Measurements from ENCODE around the gene GLIS2.
A peak's percentile ranks its signal among the peaks of the same experiment; 100 is the strongest.

The GLIS2 gene

DNA sequence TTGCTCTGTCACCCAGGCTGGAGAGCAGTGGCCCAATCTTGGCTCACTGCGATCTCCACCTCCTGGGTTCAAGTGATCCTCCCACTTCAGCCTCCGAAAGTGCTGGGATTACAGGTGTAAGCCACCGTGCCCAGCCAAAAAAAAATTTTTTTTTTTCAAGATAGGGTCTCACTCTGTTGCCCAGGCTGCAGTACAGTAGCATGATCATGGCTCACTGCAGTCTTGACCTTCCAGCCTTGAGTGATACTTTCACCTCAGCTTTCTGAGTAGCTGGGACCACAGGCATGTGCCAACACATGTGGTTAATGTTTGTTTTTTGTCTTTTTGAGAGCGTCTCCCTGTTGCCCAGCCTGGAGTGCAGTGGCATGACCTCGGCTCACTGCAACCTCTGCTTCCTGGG is 37.0 kb downstream of the GLIS2 start:
- DNase-seq (ENCODE audit: low spot score), result no peak

DNA sequence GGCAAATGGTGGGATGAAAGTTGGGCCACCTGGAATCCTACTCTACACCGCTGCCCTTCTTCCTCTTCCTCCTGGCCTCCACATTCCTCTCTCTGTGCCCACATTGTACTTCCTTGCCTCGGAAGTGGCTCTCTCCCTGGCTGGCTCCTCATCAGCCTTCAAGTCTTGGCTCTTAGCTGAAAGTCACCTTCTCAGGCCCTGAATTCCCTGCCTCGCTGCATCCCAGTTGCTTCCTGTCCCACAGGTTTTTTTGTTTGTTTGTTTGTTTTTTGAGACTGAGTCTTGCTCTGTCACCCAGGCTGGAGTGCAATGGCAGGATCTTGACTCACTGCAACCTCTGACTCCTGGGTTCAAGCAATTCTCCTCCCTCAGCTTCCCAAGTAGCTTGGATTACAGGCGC is 37.8 kb downstream of the GLIS2 start:
- DNase-seq (ENCODE audit: low spot score), result no peak

DNA sequence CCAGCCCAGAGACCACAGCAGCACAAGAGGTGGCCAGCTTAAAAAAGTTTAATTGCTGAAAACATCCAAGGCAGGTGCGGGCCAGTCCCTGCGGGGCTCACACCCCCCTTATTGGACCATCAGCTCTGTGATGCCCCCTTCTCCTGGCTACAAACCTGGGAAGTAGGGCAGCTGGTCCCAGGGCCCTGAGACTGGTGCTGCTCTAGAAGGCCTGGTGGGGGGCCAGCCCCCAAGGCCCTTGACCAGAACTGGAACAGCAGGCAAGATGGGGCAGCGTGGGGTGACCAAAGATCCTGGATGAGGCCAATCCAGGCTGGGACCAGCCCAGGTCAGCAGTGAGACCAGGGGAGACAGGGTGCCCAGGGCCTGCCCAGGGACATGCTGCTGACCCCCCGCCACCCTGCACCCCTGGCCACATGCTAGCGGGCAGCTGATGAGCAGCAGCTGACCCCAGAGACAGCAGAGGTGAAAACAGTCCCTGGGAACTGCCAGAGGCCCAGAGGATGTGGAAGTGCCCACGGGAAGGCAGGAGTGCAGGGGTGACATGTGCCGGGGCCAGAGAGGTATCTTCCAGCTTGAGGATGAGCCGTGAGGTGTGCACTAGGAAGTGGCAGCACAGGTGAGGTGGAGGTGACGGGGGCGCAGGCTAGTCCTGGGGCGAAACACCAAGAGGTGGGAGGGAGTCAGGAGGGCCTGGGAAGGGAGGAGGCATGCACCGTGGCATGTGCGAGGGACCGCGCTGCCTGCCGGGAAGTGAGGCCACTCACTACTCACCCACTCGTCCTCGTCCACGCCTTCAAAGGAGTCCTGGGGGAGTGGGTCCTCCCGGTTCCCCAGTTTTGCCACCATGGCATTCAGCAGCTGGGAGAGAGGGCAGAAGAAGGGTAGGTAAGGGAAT is 38.9 kb downstream of the GLIS2 start:
- no peak for DNase-seq (ENCODE audit: low spot score)

DNA sequence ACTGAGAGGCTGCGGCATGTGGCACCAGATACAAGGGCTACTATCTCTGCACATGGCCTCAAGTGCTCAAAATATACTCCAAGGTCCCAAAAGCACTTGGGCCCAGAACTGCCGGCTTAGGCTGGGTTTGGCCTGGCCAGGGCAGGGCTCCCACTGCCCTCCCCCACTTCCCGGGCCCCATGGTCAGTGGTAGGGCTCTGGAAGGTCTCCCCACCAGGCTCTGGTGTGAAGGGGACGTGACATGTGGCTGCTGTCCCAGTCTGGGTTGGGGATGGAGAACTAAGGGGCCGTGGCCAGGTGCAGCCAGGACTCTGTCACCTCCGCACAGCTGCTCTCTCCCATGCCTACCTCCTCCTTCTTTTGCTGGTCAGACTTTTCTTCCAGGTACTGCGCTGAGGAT is 41.0 kb downstream of the GLIS2 start:
- no peak for DNase-seq (ENCODE audit: low spot score)

DNA sequence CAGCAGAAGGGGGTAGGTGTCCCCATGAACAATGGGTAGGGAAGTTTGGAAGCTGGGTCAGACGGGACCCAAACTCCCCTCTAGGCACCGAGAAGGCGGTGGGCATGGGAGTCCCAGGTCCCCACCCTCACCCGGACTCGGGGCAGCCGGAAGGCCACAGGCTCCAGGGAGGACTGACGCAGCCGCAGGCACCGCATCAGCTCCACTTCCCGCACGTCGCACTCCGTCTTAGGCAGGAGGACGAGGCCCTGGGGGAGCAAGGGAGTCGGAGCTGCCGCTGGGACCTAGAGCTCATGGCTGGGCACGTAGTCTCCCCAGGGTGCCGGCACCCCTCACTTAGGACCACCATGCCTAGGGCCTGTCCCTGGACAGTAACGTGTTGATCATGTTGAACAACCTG is 42.4 kb downstream of the GLIS2 start:
- no peak for DNase-seq (ENCODE audit: low spot score)

DNA sequence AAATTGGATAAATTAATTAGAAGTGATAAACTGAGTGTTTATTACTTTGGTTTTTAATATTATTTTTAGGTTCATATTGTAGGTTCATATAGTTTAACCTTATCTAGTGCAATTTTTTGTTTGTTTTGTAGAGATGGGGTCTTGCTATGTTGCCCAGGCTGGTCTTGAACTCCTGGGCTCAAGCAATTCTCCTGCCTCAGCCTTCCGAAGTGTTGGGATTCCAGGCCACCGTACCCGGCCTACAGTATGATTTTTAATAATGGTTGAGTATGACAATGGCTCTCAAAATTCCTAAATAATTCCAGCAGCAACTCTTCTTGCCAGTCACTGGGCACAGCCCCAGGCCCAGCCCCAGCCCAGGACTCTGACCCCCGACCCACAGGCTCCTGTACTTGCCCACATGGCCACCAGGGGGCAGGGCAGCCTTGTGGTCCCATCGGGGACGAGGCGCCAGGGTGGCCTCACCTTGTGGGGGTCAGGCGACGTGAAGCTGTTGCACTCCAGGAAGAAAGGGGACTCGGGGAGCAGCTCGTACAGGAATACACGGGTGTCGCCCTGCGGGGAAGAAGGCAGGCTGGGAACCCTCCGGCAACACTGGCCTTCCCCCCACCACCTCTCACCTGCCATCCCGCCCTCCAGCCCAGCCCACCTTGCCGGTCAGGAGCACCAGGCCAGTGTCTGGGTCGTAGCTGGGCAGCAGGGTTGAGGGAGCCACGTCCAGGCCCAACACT is 43.1 kb downstream of the GLIS2 start:
- DNase-seq (ENCODE audit: low spot score), result peak; percentile 62

DNA sequence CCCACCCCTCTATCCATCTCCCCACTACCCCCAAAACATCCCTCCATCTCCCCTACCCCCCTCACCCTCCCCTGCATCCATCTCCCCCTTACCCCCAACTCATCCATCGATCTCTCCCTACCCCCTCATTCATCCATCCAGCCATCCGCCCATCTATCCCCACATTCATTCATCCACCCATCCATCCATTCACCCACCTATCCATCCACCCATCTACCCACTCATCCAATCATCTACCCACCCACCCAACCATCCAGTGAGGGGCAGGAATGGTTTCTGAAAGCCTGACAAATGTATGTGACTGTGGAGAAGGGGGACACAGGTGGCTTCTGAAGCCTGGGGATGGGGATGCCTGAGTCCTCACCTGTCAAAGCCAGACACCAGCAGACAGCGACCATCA is 44.0 kb downstream of the GLIS2 start:
- no peak for DNase-seq (ENCODE audit: low spot score)

DNA sequence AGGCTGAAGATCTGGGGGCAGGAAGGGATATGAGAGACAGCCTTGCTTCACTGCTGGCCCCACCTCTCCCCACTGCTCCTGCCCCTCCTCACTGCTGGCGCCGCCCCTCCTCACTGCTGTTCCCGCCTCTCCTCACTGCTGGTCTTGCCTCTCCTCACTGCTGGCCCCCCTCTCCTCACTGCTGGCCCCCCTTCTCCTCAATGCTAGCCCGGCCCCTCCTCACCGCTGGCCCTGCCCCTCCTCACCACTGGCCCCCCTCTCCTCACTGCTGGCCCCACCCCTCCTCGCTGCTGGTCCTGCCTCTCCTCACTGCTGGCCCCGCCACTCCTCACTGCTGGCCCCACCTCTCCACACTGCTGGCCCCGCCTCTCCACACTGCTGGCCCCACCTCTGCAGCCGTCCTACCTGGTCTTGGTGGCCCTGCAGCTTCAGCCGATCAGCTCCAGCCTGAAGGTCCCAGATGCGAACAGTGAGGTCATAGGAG is 44.7 kb downstream of the GLIS2 start:
- DNase-seq (ENCODE audit: low spot score), result no peak

DNA sequence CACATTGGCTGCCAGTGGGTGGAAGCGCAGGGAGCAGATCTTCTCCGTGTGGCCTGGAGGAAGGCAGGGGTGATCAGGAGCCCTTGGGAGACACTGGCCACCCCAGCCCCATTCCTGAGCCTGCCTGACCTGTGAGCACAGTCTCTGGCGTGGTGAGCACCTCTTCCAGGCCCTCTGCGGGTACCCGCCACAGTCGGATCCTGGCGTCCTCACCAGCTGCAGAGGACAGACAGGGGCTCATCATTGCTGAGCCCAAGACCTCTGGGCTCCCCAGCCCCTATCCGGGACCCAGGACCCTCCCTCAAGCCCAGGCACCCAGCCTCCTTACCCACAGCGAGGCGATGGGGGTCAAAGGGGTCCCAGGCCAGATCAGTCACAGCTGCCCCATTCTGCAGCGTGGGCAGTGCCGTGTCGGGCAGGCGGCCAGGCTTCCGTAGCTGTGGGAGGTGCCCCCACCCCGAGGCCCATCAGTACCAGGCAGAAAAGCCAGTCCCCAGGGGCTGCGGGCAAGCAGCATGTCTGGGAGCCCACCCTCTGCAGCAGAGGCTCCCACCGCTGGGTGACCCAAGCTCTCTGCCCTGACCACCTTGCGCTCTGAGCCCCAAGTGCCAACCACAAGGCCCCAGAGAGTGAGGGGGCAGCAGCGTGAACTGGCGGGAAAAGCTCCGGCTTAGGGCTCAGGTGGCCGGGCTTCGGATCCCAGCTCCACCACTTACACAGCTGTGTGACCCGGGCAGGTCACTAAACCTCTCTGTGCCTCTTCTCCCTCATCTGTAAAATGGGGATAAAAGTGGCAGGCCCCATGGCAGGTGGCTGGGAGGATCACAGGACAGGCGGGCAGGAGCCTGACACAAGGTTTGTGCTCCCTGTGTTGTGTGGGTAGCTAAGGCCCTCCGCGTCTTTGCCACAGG is 45.4 kb downstream of the GLIS2 start:
- no peak for DNase-seq (ENCODE audit: low spot score)

DNA sequence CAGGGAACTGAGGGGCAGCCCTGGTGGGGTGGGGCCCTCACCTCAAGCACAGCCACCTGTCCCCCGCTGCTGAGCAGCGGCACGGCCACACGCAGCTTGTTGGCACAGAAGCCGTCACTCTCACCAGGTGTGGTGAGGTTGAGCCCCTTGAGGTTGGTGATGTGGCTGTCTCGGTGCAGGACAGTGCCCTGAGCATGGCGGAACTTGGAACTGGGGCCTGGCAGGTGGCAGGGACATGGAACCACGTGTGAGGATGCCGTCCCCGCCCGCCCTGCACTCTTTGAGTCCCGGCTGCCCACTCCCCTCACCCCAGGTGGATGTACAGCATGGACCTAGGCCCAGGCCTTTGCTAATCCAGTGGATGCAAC is 46.1 kb downstream of the GLIS2 start:
- no peak for DNase-seq (ENCODE audit: low spot score)

DNA sequence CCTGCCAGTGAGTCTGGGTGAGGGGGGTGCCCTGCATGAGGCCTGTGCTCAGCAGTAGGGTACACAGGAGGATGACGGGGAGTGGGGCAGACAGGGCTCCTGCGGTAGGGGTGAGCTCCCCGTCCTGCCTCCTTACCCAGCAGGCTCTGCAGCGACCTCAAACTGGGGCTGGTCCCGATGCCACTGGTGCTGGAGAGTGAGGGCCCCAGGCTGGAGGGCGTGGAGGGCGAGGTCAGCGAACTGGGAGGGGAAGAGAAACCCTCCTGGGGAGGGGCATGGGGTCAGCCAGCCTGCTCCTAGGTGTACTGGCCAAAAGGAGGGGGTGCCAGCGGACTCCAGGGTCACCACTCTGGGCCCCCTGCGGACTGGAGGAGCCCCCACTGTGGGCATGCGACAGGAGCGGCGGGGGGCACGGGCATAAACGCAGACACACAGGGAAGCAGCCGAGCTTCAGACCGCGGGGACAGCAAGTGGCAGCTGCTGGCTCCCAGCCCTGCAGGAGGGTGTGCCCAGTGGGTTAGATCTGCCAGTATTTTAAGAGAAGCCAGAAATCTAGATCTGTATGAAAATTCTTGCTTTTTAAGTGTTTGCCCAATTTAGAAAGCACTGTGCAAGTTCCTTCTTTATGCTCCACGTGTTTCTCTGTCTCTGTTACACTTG is 46.7 kb downstream of the GLIS2 start:
- DNase-seq (ENCODE audit: low spot score), result no peak

DNA sequence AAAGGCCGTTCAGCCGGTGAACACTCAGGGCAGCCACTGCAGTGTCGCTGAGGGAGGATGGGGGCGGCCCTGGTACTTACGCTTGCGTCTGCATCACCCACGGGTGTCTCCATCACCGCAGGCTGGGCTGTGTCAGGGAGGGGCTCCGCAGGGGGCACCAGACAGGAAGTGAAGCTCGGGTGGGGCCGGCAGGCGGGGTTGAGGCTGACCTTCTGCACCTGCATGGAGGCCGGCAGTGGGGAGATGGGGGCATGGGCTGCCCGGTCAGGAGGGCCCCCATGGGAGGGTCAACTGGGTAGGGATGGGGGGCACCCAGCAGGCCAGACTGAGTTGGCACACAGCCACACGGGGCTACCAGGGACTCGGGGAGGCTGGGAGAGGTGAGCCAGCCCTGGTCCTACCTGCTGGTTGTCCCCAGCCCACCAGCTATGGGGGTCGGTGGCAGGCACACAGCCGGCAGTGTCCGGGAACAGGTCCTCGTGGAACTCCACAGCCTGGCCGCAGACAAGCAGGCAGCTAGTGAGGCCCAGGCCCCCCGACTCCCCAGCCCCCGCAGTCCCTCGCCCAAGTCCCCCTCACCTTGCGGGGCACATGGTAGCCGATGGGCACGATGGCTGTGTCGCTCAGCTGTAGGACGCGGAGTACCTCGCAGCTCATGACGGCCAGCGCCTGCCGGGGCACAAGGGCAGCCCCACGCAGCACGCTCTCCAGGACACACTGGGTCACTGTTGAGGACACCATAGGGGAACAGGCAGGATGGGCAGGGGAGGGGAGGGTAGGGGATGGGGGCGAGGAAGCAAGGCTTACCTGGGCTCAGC is 48.5 kb downstream of the GLIS2 start:
- no peak for DNase-seq (ENCODE audit: low spot score)

DNA sequence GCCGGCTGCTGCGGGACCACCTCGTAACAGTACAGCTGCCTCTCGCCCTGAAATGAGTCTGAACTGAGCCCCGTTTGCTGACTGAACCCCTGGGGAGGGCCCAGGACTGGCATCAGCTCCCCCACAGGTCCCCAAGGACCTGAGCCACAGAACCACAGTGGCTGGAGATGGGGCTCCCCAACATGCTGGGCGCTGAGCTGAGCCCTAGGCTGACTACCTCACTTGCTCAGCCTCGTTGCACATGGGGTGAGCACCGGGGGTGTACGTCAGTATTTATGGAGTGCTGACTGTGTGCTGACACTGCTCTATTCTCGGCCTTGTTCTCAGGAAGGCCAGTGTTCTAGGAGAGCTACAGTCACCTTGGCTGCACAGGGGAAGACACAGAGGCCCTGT is 49.1 kb downstream of the GLIS2 start:
- DNase-seq (ENCODE audit: low spot score), result no peak

DNA sequence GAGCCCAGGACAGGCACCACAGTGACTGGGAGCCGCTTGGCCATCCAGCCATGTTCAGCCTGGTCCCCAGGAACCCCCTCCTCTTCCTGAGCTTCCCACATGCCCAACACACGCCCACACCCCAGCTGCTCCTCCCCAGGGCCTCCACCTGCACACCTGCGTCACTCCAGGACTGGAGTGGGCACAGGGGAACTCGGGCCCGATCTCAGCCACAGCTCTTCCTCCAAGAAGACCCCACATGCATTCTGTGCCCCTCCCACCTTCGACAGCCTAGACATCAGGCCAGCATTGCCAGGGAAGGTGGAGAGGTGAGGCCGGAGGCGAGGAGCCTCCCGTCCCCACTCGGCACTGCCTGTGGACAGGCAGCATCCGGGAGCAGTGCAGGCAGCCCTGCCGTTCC is 49.7 kb downstream of the GLIS2 start:
- no peak for DNase-seq (ENCODE audit: low spot score)

DNA sequence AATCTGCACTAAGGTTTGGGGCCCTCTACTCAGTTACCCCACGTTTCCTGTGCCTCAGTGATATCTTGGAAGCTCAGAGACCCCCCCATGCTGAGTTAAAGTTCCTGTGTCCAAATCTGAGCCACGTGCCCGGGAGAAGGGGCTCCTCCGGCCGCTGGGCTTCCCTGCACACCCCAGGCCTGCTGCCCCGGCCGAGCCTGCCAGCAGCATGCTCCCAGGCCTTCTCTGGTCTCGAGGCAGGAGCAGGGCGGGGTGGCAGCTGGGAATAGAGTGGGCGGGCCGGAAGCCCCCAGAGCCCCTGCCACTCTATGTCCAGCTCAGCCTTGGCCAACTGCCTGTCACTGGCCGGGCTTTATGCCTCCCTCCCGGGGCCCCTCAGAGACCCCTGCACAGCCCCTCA is 50.1 kb downstream of the GLIS2 start:
- DNase-seq (ENCODE audit: low spot score), result no peak

DNA sequence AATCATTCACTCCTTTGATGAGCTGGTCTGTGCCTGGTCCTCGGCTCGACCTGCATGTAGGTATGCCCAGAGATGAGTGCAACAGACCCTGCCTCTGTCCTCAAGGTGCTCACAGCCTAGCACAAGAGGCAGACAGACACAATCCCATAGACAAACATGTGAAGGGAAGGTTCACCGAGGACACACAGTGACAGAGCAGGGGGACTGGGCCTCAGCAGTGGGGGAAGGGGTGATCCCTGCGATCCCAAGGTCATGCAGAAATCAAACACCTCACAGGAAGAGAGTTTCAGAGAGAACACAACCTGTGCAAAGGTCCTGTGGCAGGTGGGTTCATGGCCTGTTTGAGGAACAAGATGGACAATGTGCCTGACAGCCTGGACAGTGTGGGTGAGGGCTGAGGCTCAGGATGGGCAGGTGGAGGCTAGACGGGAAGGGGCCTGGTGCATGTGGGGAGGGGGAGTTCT is 51.6 kb downstream of the GLIS2 start:
- no peak for DNase-seq (ENCODE audit: low spot score)

DNA sequence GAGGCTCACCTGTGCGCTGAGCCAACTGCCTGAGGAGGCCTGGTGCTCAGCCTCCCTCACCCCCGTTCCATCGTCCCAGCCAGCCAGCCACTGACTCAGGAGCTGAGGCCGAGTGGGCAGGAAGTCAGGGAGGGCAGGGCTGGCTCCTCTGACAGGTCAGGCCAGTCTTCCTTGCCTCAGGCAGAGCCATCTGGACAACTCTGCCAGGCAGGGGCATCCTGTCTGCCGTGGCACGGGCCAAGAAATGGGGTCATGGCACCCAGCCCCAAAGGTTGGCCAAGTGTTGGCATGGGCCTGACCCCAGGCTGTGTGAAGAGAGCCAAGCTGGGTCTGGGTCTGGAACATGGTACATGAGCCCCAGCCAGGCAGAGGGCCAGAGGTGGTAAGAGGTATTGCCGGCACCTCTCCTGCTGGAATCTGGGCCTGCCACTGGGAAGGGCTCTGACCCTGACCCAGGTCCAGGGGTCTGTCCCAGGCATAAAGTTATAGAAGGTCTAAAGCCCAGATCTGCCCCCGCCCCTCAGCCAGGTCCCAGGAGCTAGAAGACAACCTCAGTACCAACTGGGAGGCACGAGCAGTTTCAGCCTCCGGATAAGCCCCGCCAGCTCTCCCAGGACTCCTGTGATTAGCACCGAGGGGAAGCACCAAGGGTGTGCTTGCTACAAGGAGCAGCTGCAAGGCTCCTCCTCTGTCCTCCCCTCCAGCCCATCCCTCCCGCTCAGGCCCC is 53.3 kb downstream of the GLIS2 start:
- no peak for DNase-seq (ENCODE audit: low spot score)

DNA sequence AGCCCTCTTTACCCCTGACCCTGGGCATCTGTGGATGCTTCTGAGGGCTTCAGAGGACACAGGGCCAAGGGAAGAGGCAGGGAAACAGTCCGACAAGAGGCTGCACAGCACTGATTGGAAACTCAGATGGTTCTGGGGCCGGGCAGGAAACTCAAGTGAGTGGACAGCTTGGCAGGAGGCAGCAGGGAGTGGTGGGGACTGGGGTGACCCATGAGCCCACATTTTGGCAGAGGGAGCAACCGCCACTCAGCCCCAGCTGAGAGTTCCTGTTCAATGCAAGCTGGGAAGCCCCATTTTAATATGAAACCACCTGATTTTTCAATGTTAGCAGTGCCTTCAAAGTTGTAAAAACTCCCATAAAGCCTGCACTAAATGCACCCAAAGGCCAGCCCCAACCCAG is 54.3 kb downstream of the GLIS2 start:
- DNase-seq (ENCODE audit: low spot score), result no peak

DNA sequence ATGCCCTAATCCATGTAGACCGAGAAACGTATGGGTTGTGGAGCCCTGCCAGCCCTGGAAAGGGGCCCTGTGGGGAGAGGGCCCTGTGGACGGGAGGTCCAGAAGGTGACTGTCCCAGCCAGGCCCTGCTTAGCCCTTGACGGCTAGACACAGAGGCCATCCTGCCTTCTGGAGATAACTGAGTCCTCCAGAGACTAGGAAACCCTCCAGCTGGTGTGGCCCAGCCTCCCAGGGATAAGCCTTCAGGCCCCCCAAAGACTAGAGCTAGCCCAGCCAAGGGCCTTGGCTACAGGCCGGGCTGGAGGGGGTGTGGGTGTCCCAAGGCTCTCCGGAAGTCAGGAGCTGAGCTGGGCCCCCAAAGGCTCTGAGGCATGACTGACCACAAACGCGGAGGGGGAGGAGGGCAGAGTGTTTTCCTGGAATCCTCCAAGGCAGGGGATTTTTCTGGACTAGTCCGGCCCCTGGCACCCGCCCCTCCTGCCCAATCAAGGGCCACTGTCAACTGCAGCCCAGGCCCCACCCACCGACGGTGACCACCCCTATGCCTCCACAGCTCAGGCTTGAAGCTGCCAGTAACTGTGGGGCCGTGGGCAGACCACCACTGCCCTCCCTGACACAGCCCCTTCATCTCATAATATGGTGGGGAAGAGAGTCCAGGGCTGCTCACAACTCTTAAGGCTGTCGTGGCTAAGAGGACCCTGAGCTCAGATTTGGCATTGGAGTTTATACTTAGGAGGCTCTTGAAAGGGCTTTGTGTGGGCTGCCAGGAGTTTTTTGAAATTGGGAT is 54.9 kb downstream of the GLIS2 start:
- no peak for DNase-seq (ENCODE audit: low spot score)
